ENCODE measurements around the gene GNAT1.

The GNAT1 gene

GRCh38 chr3:50190936-50191660, at the start of gene GNAT1:
Gene GNAT1 (plus strand): TSS chr3:50191610. CDS start chr3:50191726, 116 bp downstream.
- no peak for DNase-seq (ENCODE audit: low spot score)

GRCh38 chr3:50146316-50146901, 45.0 kb upstream of the GNAT1 start:
- no peak for DNase-seq (ENCODE audit: low spot score)

DNA sequence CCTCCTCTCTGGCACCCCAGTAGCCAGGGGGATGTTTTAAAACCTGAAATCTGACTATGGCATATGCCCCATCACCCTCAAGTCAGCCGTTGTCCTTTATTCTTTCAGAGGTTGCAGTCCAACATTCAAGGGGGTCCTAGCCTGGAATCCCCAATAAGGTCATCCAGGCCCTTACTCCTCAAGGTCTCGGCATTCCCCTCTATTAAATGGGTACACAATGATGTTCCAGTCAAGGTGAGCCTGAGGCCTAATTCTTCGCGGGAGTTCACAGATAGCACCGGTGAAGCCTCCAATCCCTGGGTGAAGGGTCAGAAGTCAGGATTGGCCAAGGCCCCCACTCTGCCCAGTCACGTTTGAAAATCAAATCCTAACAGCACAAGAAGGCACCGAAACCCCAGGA, 44.4 kb upstream of the GNAT1 start:
- DNase-seq (ENCODE audit: low spot score) = no peak

GRCh38 chr3:50147447-50147846, 44.0 kb upstream of the GNAT1 start:
- DNase-seq (ENCODE audit: low spot score) = no peak

GRCh38 chr3:50147861-50148260, 43.5 kb upstream of the GNAT1 start:
- DNase-seq (ENCODE audit: low spot score) = no peak

DNA sequence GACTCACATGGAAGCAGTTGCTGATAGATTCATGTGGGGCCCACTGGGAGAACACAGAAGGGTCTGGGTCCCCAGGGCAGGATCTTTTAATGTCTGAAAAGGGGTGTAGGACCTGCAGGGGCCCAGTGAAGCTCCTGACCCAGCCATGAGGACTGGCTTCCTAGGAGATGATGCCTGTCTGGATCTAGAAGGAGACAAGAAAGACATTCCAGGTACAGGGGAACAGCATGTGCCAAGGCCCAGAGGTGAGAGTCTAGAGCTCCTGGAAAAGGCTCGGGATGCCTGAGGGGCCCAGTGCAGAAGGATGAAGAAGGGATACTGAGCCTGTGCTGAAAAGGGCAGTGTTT, 41.0 kb upstream of the GNAT1 start:
- DNase-seq (ENCODE audit: low spot score) = no peak

- peak; percentile 73 for DNase-seq (ENCODE audit: low spot score)
These were observed 40.3 kb upstream of the GNAT1 start for GRCh38 chr3:50150863-50151686.

DNA sequence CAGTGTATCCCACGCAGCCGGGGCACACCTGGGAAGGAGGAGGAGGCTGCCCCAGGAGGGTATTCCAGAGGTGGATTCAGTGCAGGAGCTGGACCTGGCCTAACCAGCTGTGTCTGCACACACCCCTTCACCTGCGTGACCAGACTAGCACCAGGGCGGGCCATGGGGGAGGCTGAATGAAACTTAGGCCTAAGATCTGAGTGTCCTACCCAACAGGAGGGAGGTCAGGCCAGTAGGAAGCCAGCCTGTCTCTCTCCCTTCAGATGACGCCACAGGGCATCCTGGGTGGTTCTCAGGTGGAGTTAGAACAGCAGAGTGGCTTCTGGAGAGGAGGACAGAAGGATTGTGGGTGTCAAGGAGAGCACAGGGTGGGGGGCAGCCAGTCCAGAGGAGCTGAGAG, 39.7 kb upstream of the GNAT1 start:
- DNase-seq (ENCODE audit: low spot score) = no peak

GRCh38 chr3:50153782-50154475, 37.5 kb upstream of the GNAT1 start:
- DNase-seq (ENCODE audit: low spot score) = no peak

DNA sequence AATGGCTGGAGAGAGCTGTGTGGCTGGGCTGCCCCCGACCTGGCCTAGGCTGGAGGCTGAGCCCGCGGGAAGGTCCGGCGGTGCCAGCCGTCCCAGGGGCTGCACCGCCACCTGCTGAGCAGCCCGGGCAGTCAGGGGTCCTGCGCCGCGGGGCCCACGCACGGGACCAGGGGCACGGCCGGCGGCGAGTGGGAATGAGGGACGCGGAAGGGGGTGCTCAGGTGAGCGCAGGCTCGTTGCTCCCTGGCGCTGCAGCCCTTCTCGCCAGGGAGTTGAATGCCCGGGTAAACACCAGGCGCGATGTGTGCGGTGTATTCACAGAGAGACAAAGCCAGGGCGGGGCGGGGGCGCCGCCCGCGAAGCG, 37.0 kb upstream of the GNAT1 start:
- DNase-seq (ENCODE audit: low spot score) = peak; percentile 68

GRCh38 chr3:50154840-50155490, 36.4 kb upstream of the GNAT1 start, which contains the start of gene SEMA3F:
Gene SEMA3F (plus strand): TSS chr3:50155324. CDS start chr3:50159623, 4,299 bp downstream.
- peak; percentile 94 for DNase-seq (ENCODE audit: low spot score)

GRCh38 chr3:50155491-50155878, 35.9 kb upstream of the GNAT1 start:
- no peak for DNase-seq (ENCODE audit: low spot score)

DNA sequence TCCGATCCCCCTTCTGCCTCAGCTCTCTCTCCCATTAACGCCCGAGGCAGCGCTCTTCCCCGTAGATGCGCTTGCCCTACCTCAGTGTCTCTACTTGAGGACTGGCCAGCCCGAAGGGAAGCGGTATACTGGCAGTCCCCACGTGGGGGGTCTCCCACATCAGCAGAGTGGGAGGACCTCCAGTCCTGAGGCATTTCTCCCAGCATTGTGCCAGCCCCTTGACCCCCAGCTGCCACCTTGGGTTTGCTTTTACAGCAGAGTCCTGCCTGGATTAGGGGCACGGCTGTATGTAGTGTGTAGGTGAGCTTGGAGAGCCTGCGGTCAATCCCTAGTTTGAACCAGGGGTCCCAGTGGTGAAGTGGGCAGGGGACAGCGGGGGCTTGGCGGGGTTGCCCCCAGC, 35.5 kb upstream of the GNAT1 start:
- no peak for DNase-seq (ENCODE audit: low spot score)

- peak; percentile 79 for DNase-seq (ENCODE audit: low spot score)
These were observed 34.6 kb upstream of the GNAT1 start for GRCh38 chr3:50156549-50157493.

- no peak for DNase-seq (ENCODE audit: low spot score)
These were observed 33.4 kb upstream of the GNAT1 start for GRCh38 chr3:50157827-50158529.

DNA sequence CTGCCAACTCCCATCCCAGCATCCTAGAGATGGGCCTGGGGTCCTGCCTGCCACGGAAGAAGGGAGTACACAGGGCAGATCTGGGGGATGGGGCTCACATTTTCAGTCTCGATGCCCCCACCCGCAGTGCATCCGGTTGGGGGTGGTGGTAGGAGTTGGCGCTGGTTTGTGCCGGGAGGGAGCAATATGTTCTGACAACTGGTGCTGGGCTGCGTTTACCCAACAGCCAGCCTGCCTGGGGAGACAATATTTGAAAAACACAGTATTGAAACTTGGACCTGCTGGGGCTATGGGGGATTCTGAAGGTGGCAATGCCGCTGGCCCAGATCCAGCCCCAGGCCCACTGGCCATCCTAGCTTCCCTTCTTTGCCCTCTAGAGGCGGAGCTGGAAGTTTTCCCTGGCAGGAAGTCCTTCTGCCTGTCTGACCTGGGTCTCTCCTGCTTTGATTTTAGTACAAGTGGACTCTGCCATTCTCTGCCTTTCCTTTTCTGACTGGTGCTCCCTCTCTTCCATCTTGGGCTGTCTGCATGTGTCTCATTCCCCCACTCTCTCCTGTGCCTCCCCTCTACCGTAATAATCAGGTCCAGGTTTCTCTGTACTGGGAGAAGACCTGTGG, 32.8 kb upstream of the GNAT1 start:
- no peak for DNase-seq (ENCODE audit: low spot score)

DNA sequence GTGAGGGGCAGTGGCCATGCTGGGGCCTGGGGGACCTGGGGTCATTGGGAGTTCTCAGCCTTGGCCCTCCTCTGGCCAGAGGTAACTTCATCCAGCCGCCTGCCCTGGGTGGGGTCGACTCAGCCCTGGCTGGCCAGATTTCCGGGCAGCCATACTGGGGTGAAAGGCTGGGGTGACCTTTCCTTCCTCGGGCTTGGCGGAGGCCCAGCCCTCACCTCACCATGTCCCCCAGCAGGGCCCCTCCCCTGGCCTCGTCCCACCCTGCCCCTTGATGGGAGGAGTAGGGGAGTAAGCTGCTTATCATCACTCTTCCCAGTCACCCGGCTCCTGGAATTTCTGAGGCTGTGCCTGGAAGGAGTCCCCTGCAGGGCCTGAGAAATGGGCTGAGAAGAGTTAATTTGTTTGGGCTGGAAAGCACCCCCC, 30.8 kb upstream of the GNAT1 start:
- DNase-seq (ENCODE audit: low spot score) = no peak

GRCh38 chr3:50161320-50161719, 30.1 kb upstream of the GNAT1 start:
- DNase-seq (ENCODE audit: low spot score) = no peak

DNA sequence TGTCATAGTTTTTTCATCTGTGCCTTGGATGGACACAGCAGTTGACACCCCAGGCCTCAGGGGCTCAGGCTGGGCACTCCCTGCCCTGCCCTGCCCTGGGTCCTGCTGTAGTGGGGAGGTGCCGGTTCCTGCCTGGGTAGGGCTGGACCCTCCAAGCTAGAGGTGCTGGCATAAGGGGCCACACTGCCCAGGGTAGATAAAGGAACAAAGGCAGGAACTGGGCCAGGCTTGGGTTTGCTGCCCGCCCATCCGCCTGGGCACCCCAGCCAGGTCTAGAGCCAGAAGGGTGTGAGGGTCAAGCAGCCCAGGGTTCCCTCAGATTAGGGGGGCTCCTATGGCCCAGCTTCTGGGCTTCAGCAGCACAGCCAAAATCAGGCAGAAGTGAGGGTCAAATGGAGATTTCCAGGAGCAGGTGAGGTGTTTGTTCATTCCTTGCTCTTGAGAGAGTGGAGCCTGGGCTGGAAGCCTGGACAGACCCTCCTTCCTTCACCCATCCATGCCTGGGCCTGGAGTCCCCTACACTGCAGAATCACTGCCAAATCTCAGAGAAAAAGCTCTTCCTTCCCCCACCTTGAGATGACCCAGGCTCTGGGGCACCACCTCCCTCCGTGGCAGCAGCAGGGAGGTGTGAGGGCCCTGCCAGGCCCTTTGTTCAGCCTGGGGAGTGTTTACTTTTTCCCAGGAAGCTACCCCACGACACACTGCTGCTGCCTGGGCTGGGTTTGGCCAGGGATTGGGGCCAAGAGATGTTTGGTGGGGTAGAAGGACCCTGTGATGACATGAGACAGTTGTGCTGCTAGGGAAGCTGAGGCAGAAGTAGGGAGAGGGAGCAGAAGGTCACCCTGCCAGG, 29.2 kb upstream of the GNAT1 start:
- no peak for DNase-seq (ENCODE audit: low spot score)
